Measurements from ENCODE around the gene ADPRH. TPM values are rescaled to one million over a fixed set of nuclear protein-coding genes. Genes with fewer than 3 reads are reported as not detected.

Gene ADPRH
- total and polyA plus RNA-seq, 10 of the 15 experiments (the other 5 are each of a cell fraction or from before 2014, with no cell fraction given): 2.3 to 32.6 (median 19.0) TPM

DNA sequence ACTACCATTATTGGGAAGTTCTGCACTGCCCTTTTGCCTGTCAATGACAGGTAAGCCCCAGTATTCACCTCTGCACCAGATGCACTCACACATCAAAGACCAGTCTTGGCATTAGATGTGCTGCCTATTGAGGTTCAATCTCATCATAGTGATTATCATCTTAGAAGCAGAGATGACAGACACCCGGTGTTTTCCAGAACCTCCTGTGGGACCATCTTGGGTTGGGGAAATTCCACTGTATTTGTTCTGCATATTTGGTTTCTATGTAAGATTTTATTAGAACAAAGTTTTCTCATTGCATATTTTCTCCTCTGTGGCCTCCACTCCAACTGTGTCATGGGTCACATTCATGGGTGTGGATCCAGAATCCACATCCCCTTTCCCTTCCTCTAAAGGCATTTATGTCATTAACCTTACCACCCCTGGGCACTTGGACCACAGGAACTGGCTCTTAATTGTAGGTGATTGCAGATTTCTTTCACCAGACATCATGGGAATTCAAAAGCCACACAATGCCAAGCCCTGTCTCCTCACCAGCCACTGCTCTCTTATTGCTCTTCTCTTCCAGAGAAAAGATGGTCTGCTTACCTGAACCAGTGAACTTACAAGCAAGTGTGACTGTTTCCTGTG, 49.6 kb downstream of the ADPRH start:
- Histone ChIP-seq H3K27me3 (replicated peaks in 1 of 2; ENCODE audit: control insufficient read depth in 2 of 2, insufficient read depth in 2 of 2, low read length in 1 of 2) (no peaks in the 10 kb centered on the region), H3K9ac (ENCODE audit: control insufficient read depth, insufficient read depth, low read length) (peak overlapping the region; percentile 41), H3K4me2 (ENCODE audit: control insufficient read depth, insufficient read depth) (peak overlapping the region; percentile 60), H3K36me3 (ENCODE audit: control insufficient read depth in 2 of 2, insufficient read depth in 2 of 2, low read length in 1 of 2) (no peaks in the 10 kb centered on the region; a peak in 1 of 4 replicates), H3K4me3 (peak overlapping the region; percentile 24; the same call in 1 of the 2 replicates), H3K27ac (ENCODE audit: control insufficient read depth, insufficient read depth) (peak overlapping the region; percentile 84), H3K4me1 (ENCODE audit: control insufficient read depth, insufficient read depth, low read length) (peaks cover 49% of the 10 kb centered on the region), H3K79me2 (ENCODE audit: control insufficient read depth, insufficient read depth, low read length) (no peaks in the 10 kb centered on the region), H2AFZ (ENCODE audit: control insufficient read depth, low read depth, low read length) (peak overlapping the region; percentile 71; the same call in 1 of the 2 replicates), H4K20me1 (ENCODE audit: control insufficient read depth, insufficient read depth) (no peaks in the 10 kb centered on the region), H3K9me3 (replicated peaks; ENCODE audit: control insufficient read depth, insufficient read depth, low read length) (peaks cover 2% of the 10 kb centered on the region; the same call in 1 of the 3 replicates)
- BruUV-seq (replicated peaks): TSS peak; percentile 86
- RAD21 ChIA-PET (ENCODE audit: unreplicated experiment): interaction anchor here (0.6 to 7.8 kb wide), 11 partner anchors 9 to 165 kb away, joined by 3 to 103 read pairs (median 5); partner anchors contain the start of genes CD80 and COX17
- peak; percentile 71 for ATAC-seq
- intact Hi-C loops (cut with micrococcal nuclease; ENCODE audit: unreplicated experiment) (loop anchor here (1.0 to 2.0 kb wide), 3 partner anchors 31 to 67 kb away; partner anchors contain the start of gene COX17), in situ Hi-C loops (cut with MboI) (no loop called here)
- DNase-seq (ENCODE audit: low read depth, low spot score): peak; percentile 64
- WGBS (ENCODE audit: insufficient coverage, insufficient replicate concordance, low lambda C conversion rate, missing lambda C conversion rate): 0% methylated on average over 1 of the region's 1 CpG
- CTCF ChIA-PET: interaction anchor here (0.7 to 3.5 kb wide), 11 partner anchors 8 to 74 kb away, joined by 3 to 42 read pairs (median 13); partner anchors contain the start of gene CD80
- POLR2A ChIA-PET: interaction anchor here (1.0 to 6.1 kb wide), 6 partner anchors 8 to 78 kb away, joined by 3 to 103 read pairs (median 7); partner anchors contain the start of genes COX17 and PLA1A
- no peak for FAIRE-seq
- SMC1A ChIA-PET (ENCODE audit: uncharacterized antibody, unreplicated experiment): interaction anchor here (0.7 to 9.4 kb wide), 15 partner anchors 8 to 131 kb away, joined by 3 to 128 read pairs (median 5); partner anchors contain the start of genes COX17 and TIMMDC1
- peak in 1 of 2 experiments; percentile 18; a peak in 1 of 4 replicates for TF ChIP-seq EP300 (IDR thresholded peaks at IDR 0.05; ENCODE audit: borderline replicate concordance in 1 of 2, control insufficient read depth in 1 of 2, low read depth in 2 of 2, low read length in 2 of 2)
- TF ChIP-seq NFIC (IDR thresholded peaks at IDR 0.05; ENCODE audit: low read depth, low read length): peak; percentile 84
- no peak for TF ChIP-seq CHD1 (IDR thresholded peaks at IDR 0.05; ENCODE audit: low read depth, low read length)
- TF ChIP-seq POLR2AphosphoS5 (IDR thresholded peaks at IDR 0.05; ENCODE audit: low read length): 0 out of 2 replicates have a peak, but pooled peaks have one; percentile 26
- peak; percentile 66; the same call in 1 of the 2 replicates for TF ChIP-seq SMARCA5 (IDR thresholded peaks at IDR 0.05)
- TF ChIP-seq, protein P1, sequence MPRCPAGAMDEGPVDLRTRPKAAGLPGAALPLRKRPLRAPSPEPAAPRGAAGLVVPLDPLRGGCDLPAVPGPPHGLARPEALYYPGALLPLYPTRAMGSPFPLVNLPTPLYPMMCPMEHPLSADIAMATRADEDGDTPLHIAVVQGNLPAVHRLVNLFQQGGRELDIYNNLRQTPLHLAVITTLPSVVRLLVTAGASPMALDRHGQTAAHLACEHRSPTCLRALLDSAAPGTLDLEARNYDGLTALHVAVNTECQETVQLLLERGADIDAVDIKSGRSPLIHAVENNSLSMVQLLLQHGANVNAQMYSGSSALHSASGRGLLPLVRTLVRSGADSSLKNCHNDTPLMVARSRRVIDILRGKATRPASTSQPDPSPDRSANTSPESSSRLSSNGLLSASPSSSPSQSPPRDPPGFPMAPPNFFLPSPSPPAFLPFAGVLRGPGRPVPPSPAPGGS (IDR thresholded peaks at IDR 0.05; ENCODE audit: borderline replicate concordance, insufficient read depth, low read depth, low read length, poor library complexity, severe bottlenecking): peak; percentile 79
- TF ChIP-seq TCF7 (IDR thresholded peaks at IDR 0.05; ENCODE audit: borderline replicate concordance): peak; percentile 81
- TF ChIP-seq NR2C1 (IDR thresholded peaks at IDR 0.05): 0 out of 2 replicates have a peak, but pooled peaks have one; percentile 9
- TF ChIP-seq RELA (IDR thresholded peaks at IDR 0.05; ENCODE audit: borderline replicate concordance, partially characterized antibody): no peak
- TF ChIP-seq ZNF384 (IDR thresholded peaks at IDR 0.05; ENCODE audit: borderline replicate concordance, low read depth, low read length): no peak
- TF ChIP-seq SREBF2 (IDR thresholded peaks at IDR 0.05; ENCODE audit: low read length): no peak
- TF ChIP-seq, protein P2, sequence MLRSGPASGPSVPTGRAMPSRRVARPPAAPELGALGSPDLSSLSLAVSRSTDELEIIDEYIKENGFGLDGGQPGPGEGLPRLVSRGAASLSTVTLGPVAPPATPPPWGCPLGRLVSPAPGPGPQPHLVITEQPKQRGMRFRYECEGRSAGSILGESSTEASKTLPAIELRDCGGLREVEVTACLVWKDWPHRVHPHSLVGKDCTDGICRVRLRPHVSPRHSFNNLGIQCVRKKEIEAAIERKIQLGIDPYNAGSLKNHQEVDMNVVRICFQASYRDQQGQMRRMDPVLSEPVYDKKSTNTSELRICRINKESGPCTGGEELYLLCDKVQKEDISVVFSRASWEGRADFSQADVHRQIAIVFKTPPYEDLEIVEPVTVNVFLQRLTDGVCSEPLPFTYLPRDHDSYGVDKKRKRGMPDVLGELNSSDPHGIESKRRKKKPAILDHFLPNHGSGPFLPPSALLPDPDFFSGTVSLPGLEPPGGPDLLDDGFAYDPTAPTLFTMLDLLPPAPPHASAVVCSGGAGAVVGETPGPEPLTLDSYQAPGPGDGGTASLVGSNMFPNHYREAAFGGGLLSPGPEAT (IDR thresholded peaks at IDR 0.05; ENCODE audit: low read depth): peak; percentile 71
- peak; percentile 79 for TF ChIP-seq MEF2B (IDR thresholded peaks at IDR 0.05; ENCODE audit: partially characterized antibody, poor library complexity, severe bottlenecking)
- peak; percentile 31; the same call in 1 of the 2 replicates for TF ChIP-seq CREM (IDR thresholded peaks at IDR 0.05; ENCODE audit: low read depth)
- TF ChIP-seq MTA2 (IDR thresholded peaks at IDR 0.05; ENCODE audit: low read depth): peak; percentile 10; the same call in 1 of the 2 replicates
- peak; percentile 80 for TF ChIP-seq NR2F1 (conservative IDR thresholded peaks at IDR 0.05)
- TF ChIP-seq EZH2 (IDR thresholded peaks at IDR 0.05; ENCODE audit: borderline replicate concordance, control insufficient read depth, low read depth, low read length): no peak
- TF ChIP-seq SRF (IDR thresholded peaks at IDR 0.05; ENCODE audit: low read depth in 2 of 2, low read length in 2 of 2): no peak
- TF ChIP-seq EED (IDR thresholded peaks at IDR 0.05; ENCODE audit: low read depth): 0 out of 2 replicates have a peak, but pooled peaks have one; percentile 48
- TF ChIP-seq NRF1 (conservative IDR thresholded peaks at IDR 0.05; ENCODE audit: low read depth, low read length): no peak
- peak; percentile 16; the same call in 1 of the 2 replicates for TF ChIP-seq SPI1 (IDR thresholded peaks at IDR 0.05; ENCODE audit: borderline replicate concordance, insufficient read depth, low read depth, low read length)
